CMK (cell line): ENCODE data around the gene GRIFIN.

ENCODE experiments used
- DNase-seq: peaks from one replicate; pipeline ENCODE4 v3.0.0-alpha.2; 2010; ENCODE audit warnings: low read depth

GRIFIN gene

GRCh38 chr7:2512713-2513112, 36.5 kb upstream of the GRIFIN start:
- DNase-seq: no peak

- no peak for DNase-seq
Measured at GRCh38 chr7:2512179-2512661, 36.0 kb upstream of the GRIFIN start.

GRCh38 chr7:2511769-2512168, 35.6 kb upstream of the GRIFIN start:
- DNase-seq: no peak

GRCh38 chr7:2510909-2511768, 34.9 kb upstream of the GRIFIN start:
- DNase-seq: peak; percentile 52

- no peak for DNase-seq
Measured at GRCh38 chr7:2510130-2510776, 34.1 kb upstream of the GRIFIN start.

GRCh38 chr7:2509298-2509906, 33.2 kb upstream of the GRIFIN start:
- no peak for DNase-seq

GRCh38 chr7:2508327-2509215, 32.4 kb upstream of the GRIFIN start:
- DNase-seq: peak; percentile 56

GRCh38 chr7:2507917-2508306, 31.7 kb upstream of the GRIFIN start:
- DNase-seq: no peak

GRCh38 chr7:2507208-2507916, 31.2 kb upstream of the GRIFIN start:
- no peak for DNase-seq

GRCh38 chr7:2505401-2505800, 29.2 kb upstream of the GRIFIN start:
- DNase-seq: no peak

GRCh38 chr7:2504889-2505375, 28.7 kb upstream of the GRIFIN start:
- no peak for DNase-seq

GRCh38 chr7:2504128-2504888, 28.1 kb upstream of the GRIFIN start:
- no peak for DNase-seq

GRCh38 chr7:2503056-2503941, 27.1 kb upstream of the GRIFIN start:
- no peak for DNase-seq

GRCh38 chr7:2502647-2502966, 26.4 kb upstream of the GRIFIN start:
- DNase-seq: no peak

GRCh38 chr7:2501947-2502646, 25.9 kb upstream of the GRIFIN start:
- DNase-seq: no peak

- DNase-seq: no peak
Measured at GRCh38 chr7:2500701-2501100, 24.5 kb upstream of the GRIFIN start.

GRCh38 chr7:2499719-2500430, 23.7 kb upstream of the GRIFIN start:
- DNase-seq: no peak

- DNase-seq: no peak
Measured at GRCh38 chr7:2499181-2499580, 23.0 kb upstream of the GRIFIN start.
